ENCODE data around the gene GMPPA. TPM values are rescaled to one million over a fixed set of nuclear protein-coding genes. Genes with fewer than 3 reads are reported as not detected.
A peak's percentile ranks its signal among the peaks of the same experiment; 100 is the strongest.

GMPPA gene
- total and polyA plus RNA-seq, 9 of the 15 experiments (the other 6 are each of a cell fraction or from before 2014, with no cell fraction given), result 7.0 to 101 (median 66.7) TPM

- BruUV-seq (replicated peaks), result no TSS peak
- FAIRE-seq, result peak; percentile 87
- Histone ChIP-seq H3K36me3 (ENCODE audit: control insufficient read depth, insufficient read depth, low read length) (peaks cover 33% of the 10 kb centered on the region; the same call in 2 of the 3 replicates), H3K4me2 (ENCODE audit: insufficient read depth, low read length) (peak overlapping the region; percentile 75), H4K20me1 (replicated peaks; ENCODE audit: control insufficient read depth, insufficient read depth, low read length) (no peaks in the 10 kb centered on the region), H2AFZ (ENCODE audit: low read depth, low read length) (peak overlapping the region; percentile 64; the same call in 1 of the 2 replicates), H3K9me3 (replicated peaks; ENCODE audit: control insufficient read depth, insufficient read depth, low read depth, low read length) (no peaks in the 10 kb centered on the region), H3K9me1 (ENCODE audit: control insufficient read depth, insufficient read depth, low read length) (peaks cover 3% of the 10 kb centered on the region), H3K27ac (ENCODE audit: extremely low read depth, low read depth, low read length) (peak overlapping the region; percentile 89), H3K4me3 (peak overlapping the region; percentile 22; the same call in 1 of the 2 replicates), H3K9ac (ENCODE audit: insufficient read depth in 1 of 2, low read depth in 2 of 2, low read length in 2 of 2) (peak overlapping the region; percentile 70 to 86), H3K27me3 (ENCODE audit: control insufficient read depth in 2 of 2, insufficient read depth in 2 of 2, low read length in 2 of 2) (no peaks in the 10 kb centered on the region), H3K4me1 (replicated peaks in 1 of 2; ENCODE audit: control insufficient read depth in 2 of 2, insufficient read depth in 2 of 2, low read length in 2 of 2) (peaks cover 82 to 91% of the 10 kb centered on the region in 2 experiments), H3K79me2 (ENCODE audit: control insufficient read depth, insufficient read depth, low read length) (peaks cover 80% of the 10 kb centered on the region)
- POLR2A ChIA-PET, result interaction anchor here (0.6 kb wide), 2 partner anchors 10 to 119 kb away, joined by 3 read pairs; no protein-coding TSS in a partner anchor
- peak; percentile 45 for ATAC-seq
- CTCF ChIA-PET (ENCODE audit: low intra/inter-chr PET ratio), result interaction anchor here (0.6 to 1.4 kb wide), 2 partner anchors 27 to 63 kb away, joined by 7 read pairs; a partner anchor contains a TSS
- intact Hi-C loops (cut with micrococcal nuclease) (no loop called here), in situ Hi-C loops (cut with MboI) (loop anchor here (10.0 kb wide), 1 partner anchor 48 kb away; no protein-coding TSS in a partner anchor)
- 2% methylated on average over 11 of the region's 70 CpGs for WGBS (ENCODE audit: insufficient coverage, low coverage, missing lambda C conversion rate)
- peak; percentile 61 to 86 (median 66) for DNase-seq (ENCODE audit: extremely low read depth in 1 of 4, low spot score in 3 of 4)
- TF ChIP-seq MGA (IDR thresholded peaks at IDR 0.05) (peak; percentile 65), PHB2 (IDR thresholded peaks at IDR 0.05; ENCODE audit: low read depth) (no peak), ZEB2 (IDR thresholded peaks at IDR 0.05) (no peak), ZNF408 (CRISPR knock-in tag; IDR thresholded peaks at IDR 0.05; ENCODE audit: low read depth) (no peak), ZNF277 (CRISPR knock-in tag; IDR thresholded peaks at IDR 0.05; ENCODE audit: borderline replicate concordance) (no peak), RCOR1 (IDR thresholded peaks at IDR 0.05; ENCODE audit: borderline replicate concordance in 1 of 2, low read depth in 2 of 2, low read length in 2 of 2) (peak in 1 of 2 experiments; percentile 62; a peak in 2 of 4 replicates)
These were observed 23.7 kb downstream of the GMPPA start for GRCh38 chr2:219522111-219523030.

Measured in K562 (cell line).